Lower lobe of right lung (tissue), 2 donors: Measurements from ENCODE around the gene UPK2. TPM values are rescaled to one million over a fixed set of nuclear protein-coding genes. Genes with fewer than 3 reads are reported as not detected.
A peak's percentile ranks its signal among the peaks of the same experiment; 100 is the strongest.

Experiments used
- ATAC-seq, 2 donors: fragments of 200-7000 bp; cut with Tn5 transposase; one replicate each; pipeline ENCODE4 v1.9.1; 2020 to 2022; ENCODE audit warnings: mild to moderate bottlenecking in 2 of 2, moderate library complexity in 2 of 2
- DNase-seq: peaks from one replicate; pipeline ENCODE4 v3.0.0-alpha.2; 2020
- H3K27ac ChIP-seq: fragments of 200-600 bp; one replicate; pipeline ENCODE4 v1.8.0; 2022
- H3K27me3 ChIP-seq: fragments of 200-600 bp; one replicate; pipeline ENCODE4 v1.8.0; 2022; ENCODE audit warnings: low read depth
- H3K36me3 ChIP-seq: fragments of 200-600 bp; one replicate; pipeline ENCODE4 v1.8.0; 2022; ENCODE audit warnings: mild to moderate bottlenecking
- H3K4me1 ChIP-seq: fragments of 200-600 bp; one replicate; pipeline ENCODE4 v1.8.0; 2022
- H3K4me3 ChIP-seq: fragments of 200-600 bp; one replicate; pipeline ENCODE4 v1.8.0; 2022; ENCODE audit warnings: mild to moderate bottlenecking
- H3K9me3 ChIP-seq: fragments of 200-600 bp; one replicate; pipeline ENCODE4 v1.8.0; 2022
- CTCF ChIP-seq: fragments of 200-600 bp; IDR thresholded peaks from one replicate; pipeline ENCODE4 v1.8.0; 2022; ENCODE audit warnings: antibody characterized with exemption, mild to moderate bottlenecking
- intact Hi-C: fragments of 100-400 bp; cut with DNase I; formaldehyde crosslinking; loops from one replicate; pipeline ENCODE4 v1.11.0; 2022
- total RNA-seq: library from RNA; stranded (reverse); fragmentation: NEBNext Ultra II Directional; extraction: Animal tissue kit (Norgen Biotek cat#: 25700); gene quantifications from one replicate; pipeline ENCODE4 v1.2.1, GENCODE V29; 2021
- donor health status: DM: no; HTN: yes; CAD: no; lungs with severe emphysema.

UPK2 gene
- total RNA-seq, 1 donor from 2014 or later = not detected

- ATAC-seq (peak; percentile 39 to 46), DNase-seq (peak; percentile 80)
- no peaks in the 10 kb centered on the region for H3K9me3 ChIP-seq
- H3K4me1 ChIP-seq = peaks cover 89% of the 10 kb centered on the region
- H3K27me3 ChIP-seq = no peaks in the 10 kb centered on the region
- H3K36me3 ChIP-seq = no peaks in the 10 kb centered on the region
- intact Hi-C loops = no loop called here
- peak overlapping the region; percentile 93 for H3K4me3 ChIP-seq
- peak overlapping the region; percentile 90 for H3K27ac ChIP-seq
- TF ChIP-seq CTCF = no peak
Measured at GRCh38 chr11:118921121-118921928, 34.8 kb upstream of the UPK2 start.

GRCh38 chr11:118921929-118922744 lies 34.0 kb upstream of the UPK2 start:
- peaks cover 88% of the 10 kb centered on the region for H3K4me1 ChIP-seq
- H3K9me3 ChIP-seq = no peaks in the 10 kb centered on the region
- H3K27ac ChIP-seq = peak overlapping the region; percentile 90
- intact Hi-C loops = no loop called here
- peak; percentile 87 for DNase-seq
- ATAC-seq = peak; percentile 58 to 63
- H3K4me3 ChIP-seq = peak overlapping the region; percentile 93
- no peaks in the 10 kb centered on the region for H3K27me3 ChIP-seq
- TF ChIP-seq CTCF = no peak
- H3K36me3 ChIP-seq = no peaks in the 10 kb centered on the region

GRCh38 chr11:118922745-118923627 lies 33.1 kb upstream of the UPK2 start:
- no peaks in the 10 kb centered on the region for H3K27me3 ChIP-seq
- H3K4me3 ChIP-seq = peak overlapping the region; percentile 93
- DNase-seq = no peak
- peaks cover 88% of the 10 kb centered on the region for H3K4me1 ChIP-seq
- no peaks in the 10 kb centered on the region for H3K36me3 ChIP-seq
- TF ChIP-seq CTCF = no peak
- H3K9me3 ChIP-seq = no peaks in the 10 kb centered on the region
- intact Hi-C loops = no loop called here
- peak overlapping the region; percentile 90 for H3K27ac ChIP-seq
- no peak for ATAC-seq

GRCh38 chr11:118923721-118924587 lies 32.1 kb upstream of the UPK2 start:
- intact Hi-C loops = no loop called here
- Histone ChIP-seq H3K4me3 (peak overlapping the region; percentile 93), H3K4me1 (peaks cover 85% of the 10 kb centered on the region), H3K27me3 (no peaks in the 10 kb centered on the region), H3K36me3 (no peaks in the 10 kb centered on the region), H3K27ac (peak overlapping the region; percentile 90), H3K9me3 (no peaks in the 10 kb centered on the region)
- ATAC-seq (no peak), DNase-seq (no peak)
- TF ChIP-seq CTCF = no peak
